IMR-90 (cell line): Measurements from ENCODE around the gene CLDN7. TPM values are rescaled to one million over a fixed set of nuclear protein-coding genes. Genes with fewer than 3 reads are reported as not detected.

Source experiments
- CEBPB ChIP-seq: IDR thresholded peaks from 2 replicates; pipeline ENCODE4 v1.6.1; 2012; ENCODE audit warnings: low read depth, low read length, improper control_type of control experiment
- polyA plus RNA-seq, 3 experiments: library from polyadenylated mRNA; depleted of rRNA; stranded (reverse); fragments of >200 nt; gene quantifications; 2 replicates each; pipeline ENCODE4 v1.2.3, GENCODE V29; 2012; ENCODE audit warnings: low replicate concordance in 1 of 3
- total RNA-seq: library from RNA; depleted of rRNA; stranded (reverse); fragments of >200 nt; gene quantifications from 2 replicates; pipeline ENCODE4 v1.2.3, GENCODE V29; 2012
- TF ChIP-seq, protein P1 (sequence below): fragments of 150-350 bp; IDR thresholded peaks from 2 replicates; pipeline ENCODE4 v1.6.1; 2016; ENCODE audit warnings: low read depth, mild to moderate bottlenecking, low read length, moderate library complexity, borderline replicate concordance

The CLDN7 gene
- total and polyA plus RNA-seq, 2 of the 4 experiments (the other 2 are of a cell fraction), result 1.4 TPM

DNA sequence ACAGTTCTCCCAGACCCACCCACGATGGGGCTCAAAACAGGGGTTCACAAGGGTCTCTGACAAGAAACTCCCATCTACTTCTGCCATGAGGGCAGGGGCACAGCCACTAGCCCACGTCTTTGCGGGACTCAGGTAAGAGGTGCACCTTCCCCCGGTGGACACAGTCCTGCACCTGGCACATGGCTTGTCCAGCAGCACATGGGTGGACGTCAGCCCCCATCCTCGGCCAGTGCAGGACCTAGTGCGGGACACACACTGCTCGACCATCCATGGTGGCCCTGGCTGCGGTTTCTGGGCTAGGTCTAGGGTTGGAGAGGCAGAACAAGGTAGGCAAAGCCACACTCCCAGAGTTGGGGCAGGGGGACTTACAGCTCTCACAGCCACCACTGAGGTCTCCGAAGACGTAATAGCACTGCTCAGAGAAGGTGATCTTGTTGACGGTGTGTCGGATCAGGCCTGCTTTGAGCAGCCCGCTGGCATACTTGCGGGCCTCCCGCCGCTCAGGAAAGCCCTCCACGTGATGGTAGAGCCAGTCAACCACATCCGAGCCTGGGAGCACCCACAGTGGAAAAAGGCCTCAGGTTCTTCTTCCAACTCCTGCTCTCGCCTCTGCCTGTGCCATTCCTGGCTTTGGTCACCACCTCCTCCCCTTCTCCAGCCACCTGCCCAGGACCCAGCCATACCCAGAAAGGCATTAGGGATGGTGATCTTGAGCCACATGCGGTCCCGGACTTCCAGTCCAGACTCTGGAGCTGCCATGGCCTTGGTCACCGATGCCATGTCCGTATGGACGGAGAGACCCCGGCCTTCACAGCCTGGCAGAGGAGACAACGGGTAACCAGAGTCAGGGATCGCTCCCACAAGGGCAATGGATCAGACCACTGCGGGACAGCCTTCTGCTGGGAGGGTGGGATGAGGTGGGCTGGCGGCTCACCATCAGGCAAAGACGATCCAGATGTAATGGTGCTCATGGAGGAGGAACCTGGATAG is 35.3 kb downstream of the CLDN7 start (continued):
- TF ChIP-seq, protein P1, sequence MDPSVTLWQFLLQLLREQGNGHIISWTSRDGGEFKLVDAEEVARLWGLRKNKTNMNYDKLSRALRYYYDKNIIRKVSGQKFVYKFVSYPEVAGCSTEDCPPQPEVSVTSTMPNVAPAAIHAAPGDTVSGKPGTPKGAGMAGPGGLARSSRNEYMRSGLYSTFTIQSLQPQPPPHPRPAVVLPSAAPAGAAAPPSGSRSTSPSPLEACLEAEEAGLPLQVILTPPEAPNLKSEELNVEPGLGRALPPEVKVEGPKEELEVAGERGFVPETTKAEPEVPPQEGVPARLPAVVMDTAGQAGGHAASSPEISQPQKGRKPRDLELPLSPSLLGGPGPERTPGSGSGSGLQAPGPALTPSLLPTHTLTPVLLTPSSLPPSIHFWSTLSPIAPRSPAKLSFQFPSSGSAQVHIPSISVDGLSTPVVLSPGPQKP, result no peak
- no peak for TF ChIP-seq CEBPB
